Keratinocyte (primary cell): ENCODE results near the gene METAP1D. TPM values are rescaled to one million over a fixed set of nuclear protein-coding genes. Genes with fewer than 3 reads are reported as not detected.

Source experiments
- DNase-seq: peaks from one replicate; pipeline ENCODE4 v3.0.0-alpha.2; 2011; ENCODE audit warnings: low read depth, missing footprints, low spot score
- FAIRE-seq: peaks from 2 replicates; lab custom pipeline; 2011; peaks lifted over from hg19 to GRCh38; lab: Jason Lieb, UNC
- H2AFZ ChIP-seq: 2 replicates; pipeline ENCODE4 v1.6.0; 2012; ENCODE audit warnings: low read length, control low read depth, inconsistent platforms; ENCODE audit not compliant: control insufficient read depth
- H3K27ac ChIP-seq: 2 replicates; pipeline ENCODE4 v1.5.1; 2011; ENCODE audit warnings: low read length; ENCODE audit not compliant: control insufficient read depth, insufficient read depth
- H3K27me3 ChIP-seq: 3 replicates; pipeline ENCODE4 v1.6.0; 2011; ENCODE audit warnings: low read length; ENCODE audit not compliant: control insufficient read depth, insufficient read depth; ENCODE audit errors: extremely low read depth
- H3K36me3 ChIP-seq, 2 experiments: 2 replicates in 1 of 2; 3 replicates in 1 of 2; pipeline ENCODE4 v1.5.1; 2011; ENCODE audit warnings: low read length in 2 of 2, mild to moderate bottlenecking in 1 of 2; ENCODE audit not compliant: control insufficient read depth in 2 of 2, insufficient read depth in 2 of 2; ENCODE audit errors: extremely low read depth in 1 of 2
- H3K4me1 ChIP-seq: 3 replicates; pipeline ENCODE4 v1.5.1; 2011; ENCODE audit warnings: low read length; ENCODE audit not compliant: control insufficient read depth, insufficient read depth; ENCODE audit errors: extremely low read depth
- H3K4me2 ChIP-seq: 3 replicates; pipeline ENCODE4 v1.6.0; 2011; ENCODE audit warnings: low read depth, low read length; ENCODE audit not compliant: control insufficient read depth, insufficient read depth; ENCODE audit errors: extremely low read depth
- H3K4me3 ChIP-seq, 3 experiments: fragments of 200-600 bp in 1 of 3; sonication (generic) in 1 of 3; 2 replicates in 2 of 3; 3 replicates in 1 of 3; pipeline ENCODE4 v1.5.1; 2011 to 2016; ENCODE audit warnings: low read length in 3 of 3, mild to moderate bottlenecking in 3 of 3, control low read depth in 2 of 3, inconsistent platforms in 1 of 3, low read depth in 1 of 3, mixed read lengths in 1 of 3, mixed run types in 1 of 3, moderate library complexity in 1 of 3; ENCODE audit not compliant: control insufficient read depth in 2 of 3, insufficient read depth in 2 of 3; ENCODE audit errors: extremely low read depth in 1 of 3
- H3K79me2 ChIP-seq: 2 replicates; pipeline ENCODE4 v1.6.0; 2012; ENCODE audit warnings: low read length; ENCODE audit not compliant: control insufficient read depth, insufficient read depth
- H3K9ac ChIP-seq: 3 replicates; pipeline ENCODE4 v1.6.0; 2011; ENCODE audit warnings: low read length; ENCODE audit not compliant: control insufficient read depth, insufficient read depth; ENCODE audit errors: extremely low read depth
- H3K9me1 ChIP-seq: 3 replicates; pipeline ENCODE4 v1.6.0; 2011; ENCODE audit warnings: low read length; ENCODE audit not compliant: control insufficient read depth, insufficient read depth; ENCODE audit errors: extremely low read depth
- H3K9me3 ChIP-seq: 2 replicates; pipeline ENCODE4 v1.5.1; 2012; ENCODE audit warnings: low read depth, low read length; ENCODE audit not compliant: control insufficient read depth
- H4K20me1 ChIP-seq: 3 replicates; pipeline ENCODE4 v1.6.0; 2011; ENCODE audit warnings: low read length; ENCODE audit not compliant: control insufficient read depth, insufficient read depth; ENCODE audit errors: extremely low read depth
- EZH2 ChIP-seq: IDR thresholded peaks from one replicate; pipeline ENCODE4 v1.6.1; 2012; ENCODE audit warnings: inconsistent platforms, mild to moderate bottlenecking, low read length, moderate library complexity
- dilution Hi-C: fragments of 300-500 bp; cut with MboI; formaldehyde crosslinking; loops from one replicate; pipeline ENCODE4 v1.7.0; 2020; ENCODE audit warnings: low sequenced_read_pairs; ENCODE audit not compliant: extremely low pct_ligation_motif_present
- polyA plus RNA-seq, 5 experiments: library from polyadenylated mRNA; depleted of rRNA in 3 of 5; stranded (reverse) in 3 of 5; stranded (forward) in 1 of 5; unstranded in 1 of 5; fragments of >200 nt; gene quantifications; 1 replicate in 1 of 5; 2 replicates in 3 of 5; 3 replicates in 1 of 5; pipeline versions ENCODE4 v1.2.1 to v1.2.3, GENCODE V29; 2011 to 2012; ENCODE audit warnings: missing spikeins in 2 of 5, low read depth in 1 of 5, low replicate concordance in 1 of 5
- TF ChIP-seq, protein P1 (sequence below), 3 experiments: IDR thresholded peaks in 1 of 3; conservative IDR thresholded peaks in 1 of 3; optimal IDR thresholded peaks in 1 of 3; 2 replicates in 2 of 3; 3 replicates in 1 of 3; pipeline versions ENCODE3 to v1.5.1; 2011; ENCODE audit warnings: low read length in 3 of 3, mild to moderate bottlenecking in 3 of 3, moderate library complexity in 2 of 3, control low read depth in 1 of 3, inconsistent platforms in 1 of 3; ENCODE audit not compliant: insufficient read depth in 2 of 3; ENCODE audit errors: extremely low read depth in 1 of 3

The METAP1D gene
- polyA plus RNA-seq, 1 donor (not counting 4 experiments of a cell fraction or from before 2014, with no cell fraction given), result 5.1 TPM

DNA sequence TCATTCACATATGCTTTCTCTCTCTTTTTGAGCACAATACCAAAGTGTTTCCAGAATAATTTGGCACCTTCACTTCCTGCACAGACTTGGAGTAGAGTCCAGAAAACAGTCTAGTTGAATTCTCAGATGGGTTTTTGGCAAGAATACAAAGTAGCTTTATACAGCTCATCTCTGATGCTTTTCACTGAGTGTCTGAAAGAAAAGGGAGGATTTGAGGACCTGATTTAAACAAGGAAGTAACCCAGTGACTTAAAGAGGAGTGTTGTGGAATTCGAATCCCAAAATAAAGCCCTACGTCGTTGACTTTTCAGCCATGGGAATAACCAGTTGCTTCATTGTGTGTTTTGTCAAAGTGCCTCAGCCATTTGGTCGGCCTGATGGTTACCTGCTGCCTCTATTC is 31.8 kb downstream of the METAP1D start:
- Histone ChIP-seq H3K9ac (no peak overlapping the region), H3K4me1 (no peaks in the 10 kb centered on the region), H3K9me3 (no peaks in the 10 kb centered on the region), H3K79me2 (no peaks in the 10 kb centered on the region), H4K20me1 (no peaks in the 10 kb centered on the region), H3K4me3 (no peak overlapping the region), H3K36me3 (no peaks in the 10 kb centered on the region), H3K27me3 (no peaks in the 10 kb centered on the region), H3K4me2 (no peak overlapping the region), H3K27ac (no peak overlapping the region), H3K9me1 (no peaks in the 10 kb centered on the region), H2AFZ (no peak overlapping the region)
- dilution Hi-C loops, result no loop called here
- TF ChIP-seq, protein P1, sequence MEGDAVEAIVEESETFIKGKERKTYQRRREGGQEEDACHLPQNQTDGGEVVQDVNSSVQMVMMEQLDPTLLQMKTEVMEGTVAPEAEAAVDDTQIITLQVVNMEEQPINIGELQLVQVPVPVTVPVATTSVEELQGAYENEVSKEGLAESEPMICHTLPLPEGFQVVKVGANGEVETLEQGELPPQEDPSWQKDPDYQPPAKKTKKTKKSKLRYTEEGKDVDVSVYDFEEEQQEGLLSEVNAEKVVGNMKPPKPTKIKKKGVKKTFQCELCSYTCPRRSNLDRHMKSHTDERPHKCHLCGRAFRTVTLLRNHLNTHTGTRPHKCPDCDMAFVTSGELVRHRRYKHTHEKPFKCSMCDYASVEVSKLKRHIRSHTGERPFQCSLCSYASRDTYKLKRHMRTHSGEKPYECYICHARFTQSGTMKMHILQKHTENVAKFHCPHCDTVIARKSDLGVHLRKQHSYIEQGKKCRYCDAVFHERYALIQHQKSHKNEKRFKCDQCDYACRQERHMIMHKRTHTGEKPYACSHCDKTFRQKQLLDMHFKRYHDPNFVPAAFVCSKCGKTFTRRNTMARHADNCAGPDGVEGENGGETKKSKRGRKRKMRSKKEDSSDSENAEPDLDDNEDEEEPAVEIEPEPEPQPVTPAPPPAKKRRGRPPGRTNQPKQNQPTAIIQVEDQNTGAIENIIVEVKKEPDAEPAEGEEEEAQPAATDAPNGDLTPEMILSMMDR (optimal IDR thresholded peaks at IDR 0.05 in 1 of 3, IDR thresholded peaks at IDR 0.05 in 1 of 3, conservative IDR thresholded peaks at IDR 0.05 in 1 of 3; ENCODE audit: extremely low read depth in 1 of 3, insufficient read depth in 2 of 3, low read length in 3 of 3), result no peak
- TF ChIP-seq EZH2, result no peak
- no peak for DNase-seq
- FAIRE-seq, result no peak

DNA sequence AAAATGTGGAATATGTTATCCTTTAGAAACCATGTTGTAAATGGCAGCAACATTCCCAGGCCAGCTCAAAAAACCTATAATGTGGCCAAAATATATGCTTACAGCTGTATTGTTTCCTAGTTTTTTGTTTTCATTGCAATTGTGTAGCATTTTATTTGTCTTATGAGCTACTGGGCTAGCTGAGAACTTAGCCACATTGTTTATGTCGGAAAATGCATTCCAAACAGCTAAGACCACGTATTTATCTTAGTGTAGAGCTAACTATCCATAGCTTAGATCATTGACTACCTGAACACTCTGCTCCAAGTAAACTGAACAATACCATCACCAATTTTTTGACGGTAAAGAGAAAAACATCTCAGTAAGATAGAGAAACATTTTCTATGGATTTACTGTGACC is 38.4 kb downstream of the METAP1D start:
- no peaks in the 10 kb centered on the region for H3K9me3 ChIP-seq
- dilution Hi-C loops, result no loop called here
- DNase-seq (no peak), FAIRE-seq (no peak)
- H3K27me3 ChIP-seq, result no peaks in the 10 kb centered on the region
- H3K27ac ChIP-seq, result no peak overlapping the region
- no peaks in the 10 kb centered on the region for H3K36me3 ChIP-seq
- no peak for TF ChIP-seq EZH2
- TF ChIP-seq, protein P1 (optimal IDR thresholded peaks at IDR 0.05 in 1 of 3, IDR thresholded peaks at IDR 0.05 in 1 of 3, conservative IDR thresholded peaks at IDR 0.05 in 1 of 3; ENCODE audit: extremely low read depth in 1 of 3, insufficient read depth in 2 of 3, low read length in 3 of 3), result no peak
- H3K4me3 ChIP-seq, result no peak overlapping the region
- no peaks in the 10 kb centered on the region for H3K79me2 ChIP-seq
- peak overlapping the region; percentile 11 for H3K4me2 ChIP-seq
- peaks cover 13% of the 10 kb centered on the region for H3K4me1 ChIP-seq
- H4K20me1 ChIP-seq, result no peaks in the 10 kb centered on the region
- H2AFZ ChIP-seq, result no peak overlapping the region
- no peak overlapping the region for H3K9ac ChIP-seq
- H3K9me1 ChIP-seq, result no peaks in the 10 kb centered on the region
